ENCODE results near the gene ARHGEF19.

DNA sequence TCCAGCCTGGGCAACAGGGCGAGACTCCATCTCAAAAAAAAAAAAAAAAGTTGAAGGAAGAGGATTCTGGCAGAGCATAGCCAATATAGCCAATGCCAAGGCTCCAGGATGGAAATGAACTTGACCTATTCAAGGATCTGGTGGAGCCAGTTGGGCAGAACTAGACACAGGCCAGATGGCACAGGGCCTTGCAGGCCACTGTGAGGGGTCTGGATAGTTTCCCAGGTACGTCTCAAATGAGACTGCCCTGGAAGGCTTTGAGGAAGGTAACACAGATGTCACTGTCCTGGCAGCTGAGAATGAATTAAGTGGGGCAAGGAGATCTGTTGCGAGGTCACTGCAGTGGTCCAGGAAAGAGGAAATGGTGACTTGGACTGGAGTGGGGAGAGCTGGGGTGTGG lies 12.0 kb upstream of the ARHGEF19 start:
- TF ChIP-seq POLR2A (IDR thresholded peaks at IDR 0.05), result no peak
- TF ChIP-seq, protein P1, sequence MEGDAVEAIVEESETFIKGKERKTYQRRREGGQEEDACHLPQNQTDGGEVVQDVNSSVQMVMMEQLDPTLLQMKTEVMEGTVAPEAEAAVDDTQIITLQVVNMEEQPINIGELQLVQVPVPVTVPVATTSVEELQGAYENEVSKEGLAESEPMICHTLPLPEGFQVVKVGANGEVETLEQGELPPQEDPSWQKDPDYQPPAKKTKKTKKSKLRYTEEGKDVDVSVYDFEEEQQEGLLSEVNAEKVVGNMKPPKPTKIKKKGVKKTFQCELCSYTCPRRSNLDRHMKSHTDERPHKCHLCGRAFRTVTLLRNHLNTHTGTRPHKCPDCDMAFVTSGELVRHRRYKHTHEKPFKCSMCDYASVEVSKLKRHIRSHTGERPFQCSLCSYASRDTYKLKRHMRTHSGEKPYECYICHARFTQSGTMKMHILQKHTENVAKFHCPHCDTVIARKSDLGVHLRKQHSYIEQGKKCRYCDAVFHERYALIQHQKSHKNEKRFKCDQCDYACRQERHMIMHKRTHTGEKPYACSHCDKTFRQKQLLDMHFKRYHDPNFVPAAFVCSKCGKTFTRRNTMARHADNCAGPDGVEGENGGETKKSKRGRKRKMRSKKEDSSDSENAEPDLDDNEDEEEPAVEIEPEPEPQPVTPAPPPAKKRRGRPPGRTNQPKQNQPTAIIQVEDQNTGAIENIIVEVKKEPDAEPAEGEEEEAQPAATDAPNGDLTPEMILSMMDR (IDR thresholded peaks at IDR 0.05), result no peak
- no peak for TF ChIP-seq POLR2AphosphoS5 (IDR thresholded peaks at IDR 0.05; ENCODE audit: insufficient read depth in 1 of 2, low read depth in 1 of 2)

All from vagina (tissue), 2 donors.